ENCODE data around the gene SMIM32.
A peak's percentile ranks its signal among the peaks of the same experiment; 100 is the strongest.

The SMIM32 gene

GRCh38 chr5:136192526-136193321 lies at the start of gene SMIM32:
Gene SMIM32 (minus strand): TSS chr5:136193162. CDS start chr5:136192524, 638 bp downstream.
- DNase-seq (ENCODE audit: low read depth in 2 of 2) = no peak

- DNase-seq (ENCODE audit: low read depth in 2 of 2) = no peak
Observed at GRCh38 chr5:136242611-136243010, 49.6 kb upstream of the SMIM32 start.

GRCh38 chr5:136242136-136242535 lies 49.2 kb upstream of the SMIM32 start:
- no peak for DNase-seq (ENCODE audit: low read depth in 2 of 2)

GRCh38 chr5:136240894-136241293 lies 47.9 kb upstream of the SMIM32 start:
- DNase-seq (ENCODE audit: low read depth in 2 of 2) = no peak

- DNase-seq (ENCODE audit: low read depth in 2 of 2) = no peak
Observed at GRCh38 chr5:136236479-136237083, 43.6 kb upstream of the SMIM32 start.

GRCh38 chr5:136235321-136235720 lies 42.4 kb upstream of the SMIM32 start:
- DNase-seq (ENCODE audit: low read depth in 2 of 2) = no peak

- DNase-seq (ENCODE audit: low read depth in 2 of 2) = no peak
Observed at GRCh38 chr5:136232316-136232715, 39.4 kb upstream of the SMIM32 start.

- DNase-seq (ENCODE audit: low read depth in 2 of 2) = no peak
Observed at GRCh38 chr5:136230176-136230575, 37.2 kb upstream of the SMIM32 start.

- DNase-seq (ENCODE audit: low read depth in 2 of 2) = no peak
Observed at GRCh38 chr5:136228136-136228757, 35.3 kb upstream of the SMIM32 start.

- no peak for DNase-seq (ENCODE audit: low read depth in 2 of 2)
Observed at GRCh38 chr5:136226401-136226800, 33.4 kb upstream of the SMIM32 start.

- DNase-seq (ENCODE audit: low read depth in 2 of 2) = no peak
Observed at GRCh38 chr5:136225796-136226195, 32.8 kb upstream of the SMIM32 start.

GRCh38 chr5:136222580-136223235 lies 29.7 kb upstream of the SMIM32 start:
- DNase-seq (ENCODE audit: low read depth in 2 of 2) = no peak

GRCh38 chr5:136221340-136221739 lies 28.4 kb upstream of the SMIM32 start:
- no peak for DNase-seq (ENCODE audit: low read depth in 2 of 2)

GRCh38 chr5:136216230-136216629 lies 23.3 kb upstream of the SMIM32 start:
- no peak for DNase-seq (ENCODE audit: low read depth in 2 of 2)

GRCh38 chr5:136215812-136216211 lies 22.9 kb upstream of the SMIM32 start:
- DNase-seq (ENCODE audit: low read depth in 2 of 2) = no peak

GRCh38 chr5:136213919-136214493 lies 21.0 kb upstream of the SMIM32 start:
- no peak for DNase-seq (ENCODE audit: low read depth in 2 of 2)

- DNase-seq (ENCODE audit: low read depth in 2 of 2) = peak in 1 of 2 donors; percentile 18
Observed at GRCh38 chr5:136212252-136212721, 19.3 kb upstream of the SMIM32 start.

GRCh38 chr5:136211282-136212040 lies 18.5 kb upstream of the SMIM32 start:
- no peak for DNase-seq (ENCODE audit: low read depth in 2 of 2)

GRCh38 chr5:136210259-136210658 lies 17.3 kb upstream of the SMIM32 start:
- no peak for DNase-seq (ENCODE audit: low read depth in 2 of 2)

GRCh38 chr5:136209346-136209910 lies 16.5 kb upstream of the SMIM32 start:
- no peak for DNase-seq (ENCODE audit: low read depth in 2 of 2)

- DNase-seq (ENCODE audit: low read depth in 2 of 2) = no peak
Observed at GRCh38 chr5:136208916-136209315, 16.0 kb upstream of the SMIM32 start.
